HG03159 (cell line): ENCODE data around the gene TIMP1.
"Not testable (repeated sequence)": the region's sequence is repeated elsewhere in the genome, so short reads cannot be mapped to it uniquely, and the experiment has no call there.

Experiments used
- ATAC-seq: cut with Tn5 transposase; IDR thresholded peaks from one replicate; pipeline ENCODE4 v1.9.1; 2021; ENCODE audit warnings: mild to moderate bottlenecking, moderate library complexity; ENCODE audit not compliant: unreplicated experiment

Gene TIMP1

DNA sequence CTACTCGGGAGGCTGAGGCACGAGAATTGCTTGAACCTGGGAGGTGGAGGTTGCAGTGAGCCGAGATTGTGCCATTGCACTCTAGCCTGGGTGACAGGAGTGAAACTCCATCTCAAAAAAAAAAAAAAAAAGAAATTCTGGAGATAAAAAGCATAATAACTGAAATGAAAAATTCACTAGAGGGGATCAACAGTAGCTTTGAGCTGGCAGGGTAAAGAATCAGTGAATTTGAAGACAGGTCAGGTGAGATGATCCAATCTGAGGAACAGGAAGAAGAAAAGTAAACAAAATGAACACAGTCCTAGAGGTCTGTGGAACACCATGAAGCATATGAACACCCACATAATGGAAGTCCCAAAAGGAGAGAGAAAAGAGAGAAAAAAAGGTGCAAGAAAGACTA lies 15.0 kb downstream of the TIMP1 start:
- ATAC-seq = no peak

DNA sequence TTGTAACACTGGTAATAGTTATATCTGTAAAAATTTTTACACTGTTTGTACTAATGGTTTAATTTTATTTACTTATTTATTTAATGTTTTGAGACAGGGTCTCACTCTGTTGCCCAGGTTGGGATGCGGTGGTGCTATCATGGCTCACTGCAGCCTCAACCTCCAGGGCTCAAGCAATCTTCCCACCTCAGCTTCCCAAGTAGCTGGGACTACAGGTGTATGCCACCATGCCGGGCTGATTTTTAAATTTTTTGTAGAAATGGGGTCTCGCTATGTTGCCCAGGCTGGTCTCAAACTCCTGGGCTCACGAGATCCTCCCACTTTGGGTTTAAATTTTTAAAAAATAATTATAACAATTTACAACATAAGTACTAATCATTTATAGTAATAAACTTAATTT lies 20.9 kb downstream of the TIMP1 start:
- not testable (repeated sequence) for ATAC-seq

DNA sequence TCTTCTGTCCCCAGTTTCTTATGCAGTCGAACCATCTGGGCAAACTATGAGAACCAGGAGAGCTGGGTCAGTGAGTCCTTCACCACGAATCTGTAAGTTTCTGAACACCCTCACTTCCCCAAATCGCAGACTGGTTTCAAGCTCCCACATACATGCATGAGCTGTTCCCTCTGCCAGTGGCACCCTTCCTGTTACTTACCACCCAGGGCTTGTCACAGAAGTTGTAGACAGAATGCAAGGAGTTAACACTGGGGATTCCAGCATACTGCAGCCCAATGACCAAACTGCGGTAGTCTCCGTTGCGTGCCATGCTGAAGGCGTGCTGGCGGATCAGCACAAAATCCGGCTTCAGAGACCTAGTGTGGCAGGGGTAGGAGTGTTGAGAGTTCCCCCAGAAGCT lies 22.8 kb downstream of the TIMP1 start:
- ATAC-seq = no peak

DNA sequence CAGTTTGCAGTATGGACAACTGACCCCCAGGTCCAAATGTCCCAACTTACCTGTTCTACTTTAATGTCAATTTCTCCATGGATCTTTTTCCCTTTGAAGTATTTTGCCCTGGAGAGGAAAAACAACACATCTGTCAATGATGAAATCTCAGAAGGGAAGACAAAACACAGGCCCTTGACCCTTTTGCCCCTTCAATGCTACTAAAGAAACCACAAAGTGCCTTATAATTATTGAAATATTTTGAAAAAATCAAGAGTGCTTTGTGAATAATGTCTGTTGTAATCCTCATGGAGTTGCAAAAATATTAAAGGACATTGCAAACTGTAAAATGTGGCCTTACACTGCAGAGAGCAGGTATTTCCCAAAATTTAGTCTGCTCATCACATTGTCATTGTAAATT lies 24.9 kb downstream of the TIMP1 start:
- ATAC-seq = no peak

DNA sequence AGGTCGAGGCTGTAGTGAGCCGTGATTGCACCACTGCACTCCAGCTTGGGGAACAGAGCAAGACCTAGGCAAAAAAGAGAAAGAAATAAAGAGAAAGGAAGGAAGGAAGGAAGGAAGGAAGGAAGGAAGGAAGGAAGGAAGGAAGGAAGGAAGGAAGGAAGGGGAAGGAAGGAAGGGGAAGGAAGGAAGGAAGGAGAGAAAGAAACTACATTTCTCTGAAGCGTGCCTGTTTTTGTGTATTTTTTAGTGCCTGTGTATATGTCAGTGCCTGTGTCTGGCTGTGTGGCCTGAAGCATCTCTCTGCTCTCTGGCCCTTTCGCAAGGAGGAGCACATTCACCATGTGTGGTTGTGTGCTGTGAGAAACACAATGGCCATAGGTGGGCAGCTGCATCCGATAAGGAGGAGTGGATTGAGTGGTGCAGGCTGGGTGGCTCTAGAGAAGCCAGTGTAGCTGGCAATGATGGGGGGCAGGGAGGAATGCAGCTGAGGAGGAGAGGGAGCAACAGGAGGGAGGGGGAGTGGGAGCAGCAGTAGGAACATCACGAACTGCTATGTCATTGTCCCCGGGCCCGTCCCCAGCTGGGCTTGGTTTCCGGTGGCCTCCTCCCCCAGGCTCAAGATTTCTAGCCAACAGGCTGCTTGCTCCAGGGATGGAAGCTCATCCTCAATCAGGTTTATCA lies 26.0 kb downstream of the TIMP1 start:
- no peak for ATAC-seq

DNA sequence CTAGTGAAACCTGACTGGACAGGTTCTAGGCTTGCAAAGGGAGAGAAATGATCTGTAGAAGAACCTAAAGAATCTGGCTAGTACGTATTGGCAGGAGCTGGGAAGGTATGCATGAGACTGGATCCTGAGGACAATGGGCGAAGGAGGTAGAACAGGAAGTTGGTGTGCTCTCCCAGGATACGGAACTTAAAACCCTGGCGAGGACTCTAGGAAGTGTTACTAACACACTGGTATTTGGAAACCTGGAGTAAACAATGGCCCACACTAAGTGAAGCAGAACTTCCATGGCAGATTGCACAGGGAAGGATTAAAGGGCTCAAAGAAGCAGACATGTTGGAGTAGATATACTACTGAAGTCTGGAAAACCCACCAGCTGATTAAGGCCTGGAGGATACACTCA lies 28.3 kb downstream of the TIMP1 start:
- no peak for ATAC-seq

DNA sequence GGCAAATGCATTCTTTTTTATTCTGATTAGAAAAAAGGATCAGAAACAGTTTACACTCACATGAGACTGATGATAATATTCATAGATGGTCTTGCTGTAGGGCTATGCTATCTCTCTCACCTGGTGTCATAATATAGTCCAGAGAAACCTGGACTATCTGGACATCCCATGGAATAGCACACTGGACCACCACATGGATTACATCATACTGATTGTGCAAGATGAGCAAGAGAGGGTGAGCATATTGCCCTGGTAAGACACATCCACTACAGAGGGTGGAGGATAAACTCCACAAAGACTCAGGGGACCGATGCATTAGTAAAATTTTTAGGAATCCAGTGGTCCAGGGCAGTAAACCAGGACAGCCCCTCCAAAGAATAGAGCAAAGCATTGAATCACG lies 29.3 kb downstream of the TIMP1 start:
- ATAC-seq = no peak

DNA sequence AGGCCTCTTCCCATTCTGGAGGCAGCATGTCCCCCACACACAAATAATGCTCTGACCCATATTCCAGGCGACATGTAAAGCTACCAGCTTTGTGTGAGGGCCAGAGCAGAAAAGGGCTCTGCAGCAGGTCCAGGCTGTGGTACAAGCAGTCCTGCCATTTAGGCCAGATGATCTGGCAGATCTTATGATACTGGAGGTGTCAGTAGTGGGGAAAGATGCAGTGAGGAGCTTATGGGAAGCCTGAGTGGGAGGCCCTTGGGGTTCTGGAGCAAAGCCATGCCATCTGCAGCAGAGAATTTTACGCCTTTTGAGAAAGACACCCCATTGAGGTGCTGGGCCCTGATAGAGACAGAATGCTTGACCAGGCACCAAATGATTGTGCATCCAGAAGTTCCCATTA lies 29.7 kb downstream of the TIMP1 start:
- ATAC-seq = no peak

DNA sequence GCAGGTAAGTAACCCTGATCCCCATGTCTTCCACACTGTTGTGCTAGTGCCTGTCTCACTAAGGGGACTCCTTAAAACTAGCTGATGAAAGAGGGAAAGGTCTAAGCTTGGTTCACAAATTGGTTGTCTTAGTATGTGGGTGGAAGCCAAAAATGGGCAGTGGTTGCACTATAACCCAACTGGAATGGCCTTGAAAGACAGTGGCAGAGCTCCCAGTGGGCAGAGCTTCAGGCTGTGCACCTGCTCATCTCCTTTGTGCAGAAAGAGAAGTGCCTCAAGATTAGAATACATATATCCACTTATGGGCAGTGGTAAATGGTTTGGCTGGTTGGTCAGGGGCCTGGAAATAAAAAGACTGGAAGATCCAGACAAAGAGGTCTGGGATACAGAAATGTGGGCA lies 30.2 kb downstream of the TIMP1 start:
- no peak for ATAC-seq

DNA sequence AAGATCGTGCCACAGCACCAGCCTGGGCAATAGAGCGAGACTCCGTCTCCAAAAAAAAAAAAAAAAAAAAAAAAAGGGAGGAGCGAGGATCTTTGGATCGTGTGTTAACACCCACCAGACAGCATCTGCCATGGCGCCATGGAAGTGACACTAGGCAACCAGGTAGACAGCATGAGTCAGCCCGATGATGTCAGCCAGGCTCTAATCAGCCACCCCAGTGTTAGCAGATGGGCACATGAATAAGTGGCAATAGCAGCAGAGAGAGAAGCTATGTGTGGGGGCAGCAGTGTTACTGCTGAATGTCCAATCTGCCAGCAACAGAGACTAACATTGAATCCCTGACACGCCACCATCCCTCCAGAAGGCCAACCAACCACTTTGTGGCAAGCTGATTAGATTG lies 30.8 kb downstream of the TIMP1 start:
- ATAC-seq = no peak

DNA sequence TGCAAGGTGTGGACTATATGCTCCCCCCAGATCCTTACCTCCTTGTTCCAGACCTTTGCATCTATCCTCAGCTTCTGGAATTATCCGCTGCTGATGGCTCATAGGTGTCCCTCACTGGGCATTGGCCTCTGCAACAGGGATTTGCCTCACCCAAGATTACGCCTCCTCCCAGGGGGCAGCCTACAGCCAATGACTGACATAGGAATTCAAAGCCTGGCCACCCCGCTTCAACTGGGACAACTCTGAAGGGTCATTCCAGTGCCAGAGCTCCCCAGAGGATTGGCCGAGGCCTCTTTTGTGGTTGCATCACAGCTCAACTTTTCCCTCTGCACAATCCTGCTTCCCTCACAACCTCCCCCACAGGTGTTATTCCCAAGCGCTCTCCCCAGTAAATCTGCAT lies 32.4 kb downstream of the TIMP1 start:
- ATAC-seq = no peak

DNA sequence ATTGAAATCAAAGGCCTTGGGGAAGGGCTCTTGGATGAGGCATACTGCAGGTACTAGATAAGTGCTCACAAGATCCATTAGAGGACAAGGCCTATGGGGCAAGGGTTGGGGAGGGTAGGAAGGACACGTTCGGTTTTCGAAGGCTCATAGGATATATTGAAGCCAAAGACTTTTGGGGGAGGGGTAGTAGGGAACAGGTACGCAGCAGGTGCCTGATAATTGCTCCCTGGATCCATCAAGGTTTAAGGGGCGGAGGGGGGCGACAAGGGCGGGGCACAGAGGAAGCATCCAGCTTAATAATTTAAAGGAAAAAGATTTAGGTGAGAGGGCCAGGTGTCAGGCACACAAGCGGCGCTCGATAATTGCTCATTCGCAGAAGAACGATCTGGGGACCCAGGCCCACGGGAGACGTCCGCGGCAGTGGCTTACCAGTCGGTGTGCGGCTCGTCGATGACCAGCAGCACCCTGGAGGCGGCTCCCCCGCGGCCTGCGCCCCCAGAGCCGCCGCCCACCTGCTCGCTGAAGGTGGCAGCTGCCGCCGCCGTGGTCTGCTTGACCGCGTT lies 36.8 kb downstream of the TIMP1 start:
- ATAC-seq = no peak

DNA sequence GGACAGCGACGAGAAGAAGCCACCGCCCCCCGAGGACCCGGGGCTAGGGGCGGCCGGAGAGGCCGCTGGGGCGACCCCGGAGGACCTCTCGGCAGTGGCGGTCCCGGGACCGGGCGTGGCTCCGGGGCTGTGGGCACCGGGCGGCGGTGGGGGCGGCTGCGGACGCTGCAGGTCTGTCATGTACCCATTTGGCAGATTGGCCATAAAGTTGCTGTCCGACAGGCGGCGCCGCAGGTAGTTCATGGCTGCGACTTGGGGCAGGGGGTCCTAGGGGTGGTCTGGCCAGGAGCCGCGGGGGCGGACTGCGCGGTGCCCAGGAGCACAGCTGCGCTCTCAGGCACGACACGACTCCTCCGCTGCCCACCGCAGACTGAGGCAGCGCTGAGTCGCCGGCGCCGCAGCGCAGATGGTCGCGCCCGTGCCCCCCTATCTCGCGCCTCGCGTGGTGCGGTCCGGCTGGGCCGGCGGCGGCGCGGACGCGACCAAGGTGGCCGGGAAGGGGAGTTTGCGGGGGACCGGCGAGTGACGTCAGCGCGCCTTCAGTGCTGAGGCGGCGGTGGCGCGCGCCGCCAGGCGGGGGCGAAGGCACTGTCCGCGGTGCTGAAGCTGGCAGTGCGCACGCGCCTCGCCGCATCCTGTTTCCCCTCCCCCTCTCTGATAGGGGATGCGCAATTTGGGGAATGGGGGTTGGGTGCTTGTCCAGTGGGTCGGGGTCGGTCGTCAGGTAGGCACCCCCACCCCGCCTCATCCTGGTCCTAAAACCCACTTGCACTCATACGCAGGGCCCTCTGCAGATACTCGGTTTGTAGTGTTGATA lies 37.5 kb downstream of the TIMP1 start, which contains the start of gene SYN1:
TSS of gene SYN1 (minus strand) at position 372 of the 817 bp plus-strand sequence. CDS start at position 243, 129 bp downstream.
- ATAC-seq = peak; percentile 57

DNA sequence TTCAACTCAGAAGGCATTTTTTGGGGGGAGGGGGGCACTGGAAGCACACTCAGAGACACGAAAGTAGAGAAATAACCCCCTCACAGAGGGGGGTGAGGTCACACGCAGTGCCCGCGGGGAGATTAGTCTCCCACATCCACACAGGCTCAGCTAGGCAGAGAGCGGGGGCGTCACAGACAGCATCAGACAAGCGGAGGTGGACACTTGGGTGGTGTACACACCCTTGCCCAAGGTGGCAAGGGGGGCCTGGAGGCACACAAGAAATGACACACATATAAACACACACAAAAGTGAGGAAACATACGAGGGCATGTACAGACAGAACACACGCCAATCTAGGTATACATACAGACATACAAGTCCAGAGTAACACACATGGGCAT lies 38.1 kb downstream of the TIMP1 start:
- no peak for ATAC-seq

DNA sequence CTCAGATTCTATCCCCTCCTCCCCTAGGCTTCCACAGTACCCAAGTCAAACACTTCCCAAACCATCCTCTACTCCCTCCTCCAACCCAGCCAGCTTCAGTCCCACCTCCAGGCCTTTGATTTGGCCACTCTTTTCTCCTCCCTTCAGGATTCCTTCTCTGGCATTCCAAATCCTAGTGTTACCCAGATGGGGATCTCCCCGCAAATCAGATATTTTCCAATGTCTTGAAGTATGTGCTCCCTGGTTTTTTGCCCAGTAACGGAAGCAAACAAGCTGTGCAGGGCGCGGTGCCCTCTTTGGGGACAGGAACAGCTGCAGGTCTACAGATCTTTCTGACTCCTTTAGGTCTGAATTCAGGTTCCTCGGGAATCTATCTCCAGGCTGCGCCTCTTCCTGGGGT lies 39.6 kb downstream of the TIMP1 start:
- ATAC-seq = no peak

DNA sequence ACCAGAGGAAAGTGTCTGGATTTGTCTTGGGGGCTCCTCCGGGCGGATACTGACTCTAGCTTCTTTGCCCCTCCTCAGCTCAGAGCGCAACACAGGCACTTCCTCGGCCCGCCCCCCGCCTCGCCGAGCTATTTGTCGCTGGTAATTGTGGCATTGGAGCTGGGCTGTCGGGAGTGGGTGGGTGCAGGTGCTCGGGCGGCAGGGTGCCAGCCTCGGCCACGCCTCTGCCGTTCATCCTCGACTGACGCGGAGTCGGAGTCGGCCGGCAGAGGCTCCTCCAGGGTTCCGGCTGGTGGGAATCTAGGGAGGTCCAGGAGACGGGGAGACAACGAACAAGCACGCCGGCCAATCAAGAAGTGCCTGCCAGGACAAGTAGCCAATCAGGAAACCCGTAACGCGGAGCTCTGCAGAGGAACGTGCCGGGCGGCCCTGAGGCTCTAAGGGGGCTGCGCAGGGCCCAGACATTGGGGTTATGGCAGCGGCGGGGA lies 41.3 kb downstream of the TIMP1 start:
- ATAC-seq = no peak

DNA sequence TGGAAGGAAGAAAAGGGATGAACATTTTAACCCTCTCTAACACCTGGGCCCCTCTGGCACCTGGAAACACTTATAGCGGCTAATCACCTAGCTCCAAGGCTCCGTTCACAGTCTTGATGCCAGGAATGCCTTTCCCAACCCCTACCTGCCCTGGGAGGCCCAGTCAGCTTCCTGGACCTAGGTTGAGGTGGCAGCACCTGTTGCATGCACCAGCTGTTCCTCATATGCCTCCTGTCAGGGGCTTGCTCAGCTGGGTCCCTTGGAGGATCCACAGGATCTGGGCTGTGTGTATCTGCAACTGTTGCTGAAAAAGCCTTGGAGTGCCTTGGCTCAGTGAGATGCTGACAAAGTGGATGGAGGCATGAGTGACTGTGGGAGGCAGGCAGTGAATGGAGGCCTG lies 43.1 kb downstream of the TIMP1 start:
- no peak for ATAC-seq

DNA sequence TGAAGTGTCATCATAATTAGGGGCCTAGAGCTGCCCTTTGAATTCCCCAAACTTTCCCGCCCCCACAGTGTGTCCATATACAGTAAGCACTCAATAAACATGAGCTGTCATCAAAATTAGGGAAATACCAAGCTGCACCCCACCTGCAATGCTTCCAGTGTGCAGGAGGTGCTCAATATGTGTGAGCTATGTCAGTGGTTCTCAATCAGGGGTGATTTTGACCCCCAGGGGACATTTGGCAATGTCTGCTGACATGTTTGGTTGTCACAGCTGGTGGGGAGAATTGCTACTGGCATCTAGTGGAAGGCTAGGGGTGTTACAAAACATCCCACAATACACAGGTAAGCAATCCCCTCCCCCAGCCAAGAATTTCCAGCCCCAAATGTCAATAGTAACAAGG lies 46.7 kb downstream of the TIMP1 start:
- no peak for ATAC-seq

DNA sequence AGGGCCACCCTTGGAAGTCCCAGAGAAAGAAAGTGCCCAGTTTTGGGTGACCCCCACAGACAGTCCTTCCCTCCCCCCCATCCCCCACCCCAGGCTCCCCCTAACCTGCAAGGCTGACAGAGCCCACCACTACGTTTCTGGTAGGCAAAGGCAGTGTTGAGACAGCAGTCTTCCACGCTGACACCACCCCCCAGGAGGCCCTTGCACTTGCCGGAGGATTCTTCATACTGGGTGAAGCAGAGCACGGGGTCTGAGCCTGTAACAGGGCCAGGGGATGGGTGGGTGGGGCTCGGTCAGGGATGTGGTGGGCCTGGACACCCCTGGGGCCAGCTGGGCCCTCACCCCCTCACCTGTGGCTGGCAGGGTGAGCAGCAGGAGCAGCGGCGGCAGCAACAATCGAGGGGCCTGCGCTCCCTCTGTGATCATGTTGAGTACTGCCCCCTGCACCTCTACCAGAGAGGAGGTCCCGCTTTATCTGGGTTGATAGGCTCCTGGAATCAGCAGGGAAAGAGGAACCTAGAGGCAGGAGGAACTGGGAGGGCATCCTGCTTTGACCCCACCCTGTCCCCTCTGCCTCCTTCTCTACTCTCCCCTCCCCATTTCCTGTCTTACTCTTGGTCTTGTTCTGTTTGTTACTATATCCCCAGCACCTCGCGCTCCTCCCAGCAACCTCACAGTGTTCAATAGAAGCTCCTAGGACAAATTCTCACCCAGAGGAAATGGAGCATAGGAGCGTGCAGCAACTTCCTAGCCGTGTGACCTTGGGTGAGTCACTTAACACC lies 47.4 kb downstream of the TIMP1 start, which contains the start of gene CFP:
TSS of gene CFP (minus strand) at position 512 of the 782 bp plus-strand sequence. CDS start at position 426, 86 bp downstream.
- no peak for ATAC-seq

DNA sequence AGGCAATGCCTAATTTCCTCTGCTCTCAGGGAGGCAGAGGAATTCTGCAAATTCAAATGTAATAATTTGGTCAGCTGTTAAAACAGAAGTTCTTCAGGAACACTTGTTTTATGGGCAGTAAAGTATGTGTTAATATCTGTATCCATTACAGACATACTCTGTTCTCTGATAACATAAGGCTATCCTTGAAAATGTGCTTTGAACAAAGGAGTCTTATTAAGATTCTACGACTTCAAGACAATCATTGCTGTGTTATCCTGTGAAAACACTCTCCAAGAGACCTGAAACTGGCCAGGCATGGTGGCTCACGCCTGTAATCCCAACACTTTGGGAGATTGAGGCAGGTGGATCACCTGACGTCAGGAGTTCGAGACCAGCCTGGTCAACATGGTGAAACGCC lies 49.4 kb downstream of the TIMP1 start:
- ATAC-seq = no peak

DNA sequence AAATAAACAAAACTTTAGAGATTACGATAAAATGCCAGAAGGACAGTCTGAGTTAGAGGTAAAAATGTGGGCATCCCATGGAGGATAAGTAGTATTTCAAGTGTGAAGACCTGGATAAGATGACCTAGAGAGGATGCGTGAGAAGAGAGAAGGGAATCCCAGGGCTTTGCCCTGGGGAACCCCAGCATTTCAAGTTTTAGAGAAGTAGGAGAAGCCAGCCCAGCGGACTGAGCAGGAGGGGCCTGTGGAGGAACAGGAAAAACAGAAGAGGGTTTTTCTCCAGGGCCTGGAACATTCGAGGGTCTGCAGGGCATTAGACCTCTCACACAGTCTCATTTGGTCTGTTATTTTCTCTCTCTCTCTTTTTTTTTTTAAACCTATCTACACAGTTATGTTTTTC lies 50.4 kb downstream of the TIMP1 start:
- ATAC-seq = no peak
